GM23248 (cell line): ENCODE data around the gene COX20. TPM values are rescaled to one million over a fixed set of nuclear protein-coding genes. Genes with fewer than 3 reads are reported as not detected.

ENCODE experiments used
- DNase-seq: peaks from one replicate; pipeline ENCODE4 v3.0.0-alpha.2; 2015
- H2AFZ ChIP-seq: fragments of 200-600 bp; sonication (generic); 2 replicates; pipeline ENCODE4 v1.6.1; 2016; ENCODE audit warnings: antibody characterized with exemption
- H3F3A ChIP-seq: fragments of 200-600 bp; sonication (generic); 2 replicates; pipeline ENCODE4 v1.6.1; 2016; ENCODE audit warnings: mild to moderate bottlenecking, antibody characterized with exemption, mixed run types; ENCODE audit not compliant: insufficient read depth
- H3K27ac ChIP-seq: fragments of 200-600 bp; sonication (generic); 2 replicates; pipeline ENCODE4 v1.5.1; 2016; ENCODE audit warnings: mild to moderate bottlenecking
- H3K27me3 ChIP-seq: fragments of 200-600 bp; sonication (generic); replicated peaks from 2 replicates; pipeline ENCODE4 v1.6.1; 2016; ENCODE audit warnings: mild to moderate bottlenecking; ENCODE audit not compliant: insufficient read depth
- H3K36me3 ChIP-seq: fragments of 200-600 bp; sonication (generic); 2 replicates; pipeline ENCODE4 v1.6.1; 2016; ENCODE audit warnings: low read depth, mild to moderate bottlenecking
- H3K4me1 ChIP-seq: fragments of 200-600 bp; sonication (generic); 2 replicates; pipeline ENCODE4 v1.6.1; 2016; ENCODE audit warnings: mild to moderate bottlenecking; ENCODE audit not compliant: insufficient read depth
- H3K4me2 ChIP-seq: fragments of 200-600 bp; sonication (generic); one replicate; pipeline ENCODE4 v1.6.1; 2016; ENCODE audit warnings: mild to moderate bottlenecking; ENCODE audit not compliant: unreplicated experiment
- H3K4me3 ChIP-seq: fragments of 200-600 bp; sonication (generic); 2 replicates; pipeline ENCODE4 v1.5.1; 2016; ENCODE audit warnings: mild to moderate bottlenecking
- H3K79me2 ChIP-seq: fragments of 200-600 bp; sonication (generic); 2 replicates; pipeline ENCODE4 v1.6.1; 2016; ENCODE audit warnings: mild to moderate bottlenecking; ENCODE audit not compliant: insufficient read depth
- H3K9ac ChIP-seq: fragments of 200-600 bp; sonication (generic); 2 replicates; pipeline ENCODE4 v1.6.1; 2016; ENCODE audit warnings: mild to moderate bottlenecking
- H3K9me2 ChIP-seq: fragments of 200-600 bp; sonication (generic); 2 replicates; pipeline ENCODE4 v1.6.1; 2016; ENCODE audit warnings: mixed run types, mild to moderate bottlenecking, moderate library complexity; ENCODE audit not compliant: insufficient read depth
- H3K9me3 ChIP-seq: fragments of 200-600 bp; sonication (generic); one replicate; pipeline ENCODE4 v1.6.1; 2017; ENCODE audit warnings: low read depth
- H4K20me1 ChIP-seq: fragments of 200-600 bp; sonication (generic); 2 replicates; pipeline ENCODE4 v1.6.0; 2016; ENCODE audit not compliant: insufficient read depth
- EZH2 ChIP-seq: fragments of 200-600 bp; sonication (generic); IDR thresholded peaks from 2 replicates; pipeline ENCODE4 v1.6.1; 2018; ENCODE audit warnings: antibody characterized with exemption, mild to moderate bottlenecking; ENCODE audit not compliant: insufficient read depth, poor library complexity, severe bottlenecking
- EZH2phosphoT487 ChIP-seq: fragments of 200-600 bp; sonication (generic); IDR thresholded peaks from 2 replicates; pipeline ENCODE4 v1.6.1; 2018; ENCODE audit warnings: antibody characterized with exemption, moderate library complexity, mild to moderate bottlenecking, low read depth; ENCODE audit not compliant: insufficient read depth
- WGBS, 2 experiments: methylation state at CpG; one replicate each; pipeline ENCODE4 v1.1.6; 2015 to 2017; ENCODE audit warnings: low lambda C conversion rate in 2 of 2, low coverage in 1 of 2; ENCODE audit errors: missing lambda C conversion rate in 2 of 2; 5-methylcytosine and 5-hydroxymethylcytosine counted together
- in situ Hi-C: fragments of 300-500 bp; cut with MboI; formaldehyde crosslinking; loops from 2 replicates; pipeline ENCODE4 v1.15.0; 2020
- polyA plus RNA-seq: library from polyadenylated mRNA; unstranded; fragments of >200 nt; fragmentation: Nextera tagmentation; extraction: Ambion mirVana; gene quantifications from 2 replicates; pipeline ENCODE4 v1.2.1, GENCODE V29; 2016
- total RNA-seq: library from RNA; depleted of rRNA; stranded (reverse); fragments of >200 nt; shearing (Covaris generic); gene quantifications from 2 replicates; pipeline ENCODE4 v1.2.3, GENCODE V29; 2014

Gene COX20
- total and polyA plus RNA-seq, 2 experiments from 2014 or later, result 21.9 to 86.5 TPM

- Histone ChIP-seq H3K27me3 (no peaks in the 10 kb centered on the region), H3K4me1 (peaks cover 14% of the 10 kb centered on the region), H3K27ac (peak overlapping the region; percentile 37), H3K9ac (peak overlapping the region; percentile 26; the same call in 1 of the 2 replicates), H3F3A (peaks cover 99% of the 10 kb centered on the region), H3K4me3 (no peak overlapping the region), H2AFZ (no peak overlapping the region), H3K36me3 (peaks cover 85% of the 10 kb centered on the region), H4K20me1 (no peaks in the 10 kb centered on the region), H3K79me2 (peaks cover 100% of the 10 kb centered on the region), H3K9me2 (no peaks in the 10 kb centered on the region), H3K4me2 (no peak overlapping the region), H3K9me3 (no peaks in the 10 kb centered on the region)
- in situ Hi-C loops, result no loop called here
- DNase-seq, result no peak
- TF ChIP-seq EZH2phosphoT487 (no peak), EZH2 (no peak)
- 79 to 87% methylated on average over 13 of the region's 13 CpGs for WGBS, 2 experiments
Observed at GRCh38 chr1:244844155-244845121, 9.0 kb downstream of the COX20 start.

- 97 to 98% methylated on average over 6 of the region's 6 CpGs for WGBS, 2 experiments
- Histone ChIP-seq H3K36me3 (peaks cover 86% of the 10 kb centered on the region), H3F3A (peaks cover 100% of the 10 kb centered on the region), H3K27ac (no peak overlapping the region), H3K9me3 (no peaks in the 10 kb centered on the region), H3K4me3 (no peak overlapping the region), H3K27me3 (no peaks in the 10 kb centered on the region), H4K20me1 (no peaks in the 10 kb centered on the region), H3K4me2 (no peak overlapping the region), H3K9me2 (no peaks in the 10 kb centered on the region), H2AFZ (no peak overlapping the region), H3K9ac (no peak overlapping the region), H3K79me2 (peaks cover 100% of the 10 kb centered on the region), H3K4me1 (peaks cover 14% of the 10 kb centered on the region)
- in situ Hi-C loops, result no loop called here
- DNase-seq, result no peak
- TF ChIP-seq EZH2phosphoT487, result no peak
- TF ChIP-seq EZH2, result no peak
Observed at GRCh38 chr1:244846653-244847052, 11.2 kb downstream of the COX20 start.

GRCh38 chr1:244849189-244849866 is 13.9 kb downstream of the COX20 start:
- TF ChIP-seq EZH2 (no peak), EZH2phosphoT487 (no peak)
- H3K4me2 ChIP-seq, result no peak overlapping the region
- 41 to 59% methylated on average over 1 of the region's 1 CpG for WGBS, 2 experiments
- DNase-seq, result no peak
- no peaks in the 10 kb centered on the region for H4K20me1 ChIP-seq
- H3K4me1 ChIP-seq, result peaks cover under 1% of the 10 kb centered on the region; the same call in 1 of the 2 replicates
- peaks cover 86% of the 10 kb centered on the region for H3K36me3 ChIP-seq
- H3K9ac ChIP-seq, result no peak overlapping the region
- no peak overlapping the region for H3K4me3 ChIP-seq
- peak overlapping the region; percentile 6; the same call in 1 of the 2 replicates for H3K27ac ChIP-seq
- peaks cover 100% of the 10 kb centered on the region for H3K79me2 ChIP-seq
- no peaks in the 10 kb centered on the region for H3K9me3 ChIP-seq
- H2AFZ ChIP-seq, result no peak overlapping the region
- in situ Hi-C loops, result no loop called here
- H3K9me2 ChIP-seq, result no peaks in the 10 kb centered on the region
- H3F3A ChIP-seq, result peaks cover 100% of the 10 kb centered on the region
- H3K27me3 ChIP-seq, result no peaks in the 10 kb centered on the region

GRCh38 chr1:244850099-244850852 is 14.8 kb downstream of the COX20 start:
- 77 to 84% methylated on average over 3 of the region's 3 CpGs for WGBS, 2 experiments
- Histone ChIP-seq H3K4me3 (no peak overlapping the region), H3K9me2 (no peaks in the 10 kb centered on the region), H3K79me2 (peaks cover 100% of the 10 kb centered on the region), H3K27ac (0 out of 2 replicates have a peak overlapping the region, but pooled peaks have one; percentile 6), H3K4me1 (no peaks in the 10 kb centered on the region), H3F3A (peaks cover 98% of the 10 kb centered on the region), H3K36me3 (peaks cover 86% of the 10 kb centered on the region), H3K27me3 (no peaks in the 10 kb centered on the region), H3K9ac (no peak overlapping the region), H4K20me1 (no peaks in the 10 kb centered on the region), H2AFZ (no peak overlapping the region), H3K9me3 (no peaks in the 10 kb centered on the region), H3K4me2 (no peak overlapping the region)
- TF ChIP-seq EZH2phosphoT487 (no peak), EZH2 (no peak)
- DNase-seq, result no peak
- in situ Hi-C loops, result loop anchor here (25.0 kb wide), 1 partner anchor 187 kb away; no protein-coding TSS in a partner anchor
